HepG2 (cell line): ENCODE results near the gene NLGN3. TPM values are rescaled to one million over a fixed set of nuclear protein-coding genes. Genes with fewer than 3 reads are reported as not detected.

Experiments used
- FOXK1 ChIP-seq: sonication (generic); formaldehyde crosslinking; IDR thresholded peaks from 2 replicates; pipeline ENCODE4 v1.4.0; 2020; ENCODE audit warnings: low read depth, missing genetic modification reagents, borderline replicate concordance
- KDM3A ChIP-seq: IDR thresholded peaks from 2 replicates; pipeline ENCODE4 v1.6.1; 2018; ENCODE audit warnings: low read depth, missing compliant biosample characterization
- KMT2B ChIP-seq: IDR thresholded peaks from 2 replicates; pipeline ENCODE4 v1.6.1; 2016; ENCODE audit warnings: missing genetic modification reagents, missing compliant biosample characterization
- NCOA1 ChIP-seq: sonication (generic); formaldehyde crosslinking; IDR thresholded peaks from 2 replicates; pipeline ENCODE4 v1.9.0; 2021; ENCODE audit warnings: missing genetic modification reagents
- POLR2A ChIP-seq, 2 experiments: IDR thresholded peaks; 2 replicates each; pipeline ENCODE4 v1.6.1; 2011; ENCODE audit warnings: low read depth in 2 of 2, low read length in 2 of 2, mild to moderate bottlenecking in 1 of 2, moderate library complexity in 1 of 2; ENCODE audit not compliant: insufficient read depth in 1 of 2
- RNF2 ChIP-seq: fragments of 450-650 bp; conservative IDR thresholded peaks from 2 replicates; pipeline ENCODE4 v1.6.1; 2016; ENCODE audit warnings: low read depth
- SALL2 ChIP-seq: sonication (generic); formaldehyde crosslinking; IDR thresholded peaks from 2 replicates; pipeline ENCODE4 v1.8.1; 2023; ENCODE audit warnings: mild to moderate bottlenecking, missing genetic modification reagents, inconsistent platforms
- SAP130 ChIP-seq: IDR thresholded peaks from 2 replicates; pipeline ENCODE4 v1.6.1; 2016; ENCODE audit warnings: low read depth
- SIN3A ChIP-seq: IDR thresholded peaks from 2 replicates; pipeline ENCODE4 v1.6.1; 2011; ENCODE audit warnings: low read depth, mild to moderate bottlenecking, control low read depth, low read length, borderline replicate concordance
- SNAPC2 ChIP-seq: sonication (generic); formaldehyde crosslinking; IDR thresholded peaks from 2 replicates; pipeline ENCODE4 v1.8.1; 2022; ENCODE audit warnings: mild to moderate bottlenecking, missing genetic modification reagents
- SRSF1 ChIP-seq: fragments of 200-400 bp; formaldehyde crosslinking; optimal IDR thresholded peaks from 2 replicates; pipeline ENCODE3; 2017; ENCODE audit warnings: mild to moderate bottlenecking, low read depth, low read length, moderate library complexity
- TAF1 ChIP-seq: sonication (generic); formaldehyde crosslinking; IDR thresholded peaks from 2 replicates; pipeline ENCODE4 v1.4.0; 2020; ENCODE audit warnings: missing genetic modification reagents
- ZNF10 ChIP-seq: sonication (generic); formaldehyde crosslinking; IDR thresholded peaks from 2 replicates; pipeline ENCODE4 v1.4.0; 2020; ENCODE audit warnings: mild to moderate bottlenecking, low read depth, missing genetic modification reagents, borderline replicate concordance
- ZNF703 ChIP-seq: sonication (generic); formaldehyde crosslinking; IDR thresholded peaks from 2 replicates; pipeline ENCODE4 v1.5.1; 2020; ENCODE audit warnings: missing genetic modification reagents, mild to moderate bottlenecking, moderate library complexity, borderline replicate concordance
- ZNF724P ChIP-seq: sonication (generic); formaldehyde crosslinking; IDR thresholded peaks from 2 replicates; pipeline ENCODE4 v1.8.0; 2022; ENCODE audit warnings: missing genetic modification reagents, borderline replicate concordance
- polyA plus RNA-seq, 8 experiments: library from polyadenylated mRNA; depleted of rRNA in 3 of 8; stranded (reverse) in 7 of 8; unstranded in 1 of 8; fragments of >200 nt; fragmentation: Illumina TruSeq in 4 of 8; extraction: Trizol in 4 of 8; gene quantifications; 2 replicates each; pipeline versions ENCODE4 v1.2.1 to v1.2.3, GENCODE V29; 2011 to 2016; ENCODE audit warnings: low read depth in 4 of 8, missing spikeins in 1 of 8, mixed read lengths in 1 of 8; ENCODE audit not compliant: insufficient read depth in 1 of 8
- total RNA-seq, 5 experiments: library from RNA; depleted of rRNA; stranded (reverse); fragments of >200 nt; fragmentation: Illumina TruSeq; extraction: Trizol; gene quantifications; 2 replicates each; pipeline ENCODE4 v1.2.3, GENCODE V29; 2016; ENCODE audit warnings: low read depth in 1 of 5
- TF ChIP-seq, protein P1 (sequence below): sonication (generic); formaldehyde crosslinking; IDR thresholded peaks from 2 replicates; pipeline ENCODE4 v1.9.0; 2022; ENCODE audit warnings: missing genetic modification reagents, mild to moderate bottlenecking, borderline replicate concordance
- TF ChIP-seq, protein P2 (sequence below): sonication (generic); formaldehyde crosslinking; conservative IDR thresholded peaks from 2 replicates; pipeline ENCODE4 v1.8.0; 2022; ENCODE audit warnings: missing genetic modification reagents
- TF ChIP-seq, protein P3 (sequence below): sonication (generic); formaldehyde crosslinking; IDR thresholded peaks from 2 replicates; pipeline ENCODE4 v1.5.1; 2020; ENCODE audit warnings: missing genetic modification reagents, mild to moderate bottlenecking, borderline replicate concordance

Gene NLGN3
- total and polyA plus RNA-seq, 2 of the 13 experiments (the other 11 are each of a cell fraction or from before 2014, with no cell fraction given) = 0.04 to 0.16 TPM

DNA sequence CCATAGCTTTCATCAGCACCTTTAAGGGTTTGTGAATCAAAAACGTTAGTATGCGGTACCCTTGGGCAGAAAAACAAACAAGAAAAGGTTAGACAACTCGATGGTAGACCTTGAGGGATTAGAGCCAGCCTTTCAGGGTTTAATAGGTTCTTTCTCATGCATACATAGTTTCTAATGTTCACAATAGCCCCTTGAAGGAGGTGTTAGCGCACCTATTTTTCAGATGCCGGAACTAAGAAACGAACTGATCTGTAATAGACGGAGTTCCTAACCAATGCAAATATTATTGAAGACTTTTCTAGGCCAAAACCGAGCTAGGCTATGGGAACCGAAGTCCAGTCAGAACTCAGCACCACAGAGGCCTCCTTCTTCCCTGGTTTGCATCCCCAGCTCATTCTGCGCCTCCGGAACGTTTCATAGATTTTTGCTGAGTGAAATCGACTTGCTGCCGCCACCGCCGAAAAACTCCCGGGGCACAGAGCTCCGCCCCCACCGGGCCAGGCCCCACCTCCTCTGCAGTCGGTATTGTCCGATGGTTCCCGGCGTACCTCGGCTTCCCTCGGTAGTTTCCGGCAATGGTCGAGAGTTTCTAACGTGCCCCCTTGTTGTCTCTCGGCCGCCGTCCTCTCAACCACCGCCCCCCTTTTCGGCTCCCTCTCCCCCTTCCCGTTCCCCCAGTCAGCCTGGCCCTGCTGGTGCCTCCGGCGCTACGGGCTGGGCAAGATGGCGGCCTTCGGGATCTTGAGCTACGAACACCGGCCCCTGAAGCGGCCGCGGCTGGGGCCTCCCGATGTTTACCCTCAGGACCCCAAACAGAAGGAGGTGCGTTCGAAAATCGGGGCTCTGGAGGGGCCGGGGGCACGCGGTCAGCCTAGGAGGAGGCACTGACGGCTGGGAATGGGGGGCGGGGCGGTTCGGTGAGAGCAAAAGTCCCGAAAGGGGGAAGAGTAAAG, 26.3 kb upstream of the NLGN3 start, which contains the start of gene MED12 (continued):
- TF ChIP-seq SALL2 (CRISPR knock-in tag) (no peak), SIN3A (peak; percentile 60; the same call in 1 of the 2 replicates), ZNF703 (CRISPR knock-in tag) (no peak), SRSF1 (peak; percentile 58), POLR2A (IDR thresholded peaks at IDR 0.05; ENCODE audit: insufficient read depth in 1 of 2, low read depth in 2 of 2, low read length in 2 of 2) (peak in 1 of 2 experiments; percentile 46; a peak in 1 of 4 replicates), KMT2B (CRISPR knock-in tag) (0 out of 2 replicates have a peak, but pooled peaks have one; percentile 39), ZNF10 (no peak), TAF1 (peak; percentile 47), KDM3A (CRISPR knock-in tag) (no peak), NCOA1 (CRISPR knock-in tag) (no peak), RNF2 (no peak), ZNF724P (CRISPR knock-in tag) (no peak), SNAPC2 (no peak), SAP130 (CRISPR knock-in tag) (peak; percentile 60), FOXK1 (no peak)
- TF ChIP-seq, protein P1, sequence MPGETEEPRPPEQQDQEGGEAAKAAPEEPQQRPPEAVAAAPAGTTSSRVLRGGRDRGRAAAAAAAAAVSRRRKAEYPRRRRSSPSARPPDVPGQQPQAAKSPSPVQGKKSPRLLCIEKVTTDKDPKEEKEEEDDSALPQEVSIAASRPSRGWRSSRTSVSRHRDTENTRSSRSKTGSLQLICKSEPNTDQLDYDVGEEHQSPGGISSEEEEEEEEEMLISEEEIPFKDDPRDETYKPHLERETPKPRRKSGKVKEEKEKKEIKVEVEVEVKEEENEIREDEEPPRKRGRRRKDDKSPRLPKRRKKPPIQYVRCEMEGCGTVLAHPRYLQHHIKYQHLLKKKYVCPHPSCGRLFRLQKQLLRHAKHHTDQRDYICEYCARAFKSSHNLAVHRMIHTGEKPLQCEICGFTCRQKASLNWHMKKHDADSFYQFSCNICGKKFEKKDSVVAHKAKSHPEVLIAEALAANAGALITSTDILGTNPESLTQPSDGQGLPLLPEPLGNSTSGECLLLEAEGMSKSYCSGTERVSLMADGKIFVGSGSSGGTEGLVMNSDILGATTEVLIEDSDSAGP (CRISPR knock-in tag) = peak; percentile 16; the same call in 1 of the 2 replicates
- TF ChIP-seq, protein P2, sequence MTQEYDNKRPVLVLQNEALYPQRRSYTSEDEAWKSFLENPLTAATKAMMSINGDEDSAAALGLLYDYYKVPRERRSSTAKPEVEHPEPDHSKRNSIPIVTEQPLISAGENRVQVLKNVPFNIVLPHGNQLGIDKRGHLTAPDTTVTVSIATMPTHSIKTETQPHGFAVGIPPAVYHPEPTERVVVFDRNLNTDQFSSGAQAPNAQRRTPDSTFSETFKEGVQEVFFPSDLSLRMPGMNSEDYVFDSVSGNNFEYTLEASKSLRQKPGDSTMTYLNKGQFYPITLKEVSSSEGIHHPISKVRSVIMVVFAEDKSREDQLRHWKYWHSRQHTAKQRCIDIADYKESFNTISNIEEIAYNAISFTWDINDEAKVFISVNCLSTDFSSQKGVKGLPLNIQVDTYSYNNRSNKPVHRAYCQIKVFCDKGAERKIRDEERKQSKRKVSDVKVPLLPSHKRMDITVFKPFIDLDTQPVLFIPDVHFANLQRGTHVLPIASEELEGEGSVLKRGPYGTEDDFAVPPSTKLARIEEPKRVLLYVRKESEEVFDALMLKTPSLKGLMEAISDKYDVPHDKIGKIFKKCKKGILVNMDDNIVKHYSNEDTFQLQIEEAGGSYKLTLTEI (CRISPR knock-in tag) = no peak
- TF ChIP-seq, protein P3, sequence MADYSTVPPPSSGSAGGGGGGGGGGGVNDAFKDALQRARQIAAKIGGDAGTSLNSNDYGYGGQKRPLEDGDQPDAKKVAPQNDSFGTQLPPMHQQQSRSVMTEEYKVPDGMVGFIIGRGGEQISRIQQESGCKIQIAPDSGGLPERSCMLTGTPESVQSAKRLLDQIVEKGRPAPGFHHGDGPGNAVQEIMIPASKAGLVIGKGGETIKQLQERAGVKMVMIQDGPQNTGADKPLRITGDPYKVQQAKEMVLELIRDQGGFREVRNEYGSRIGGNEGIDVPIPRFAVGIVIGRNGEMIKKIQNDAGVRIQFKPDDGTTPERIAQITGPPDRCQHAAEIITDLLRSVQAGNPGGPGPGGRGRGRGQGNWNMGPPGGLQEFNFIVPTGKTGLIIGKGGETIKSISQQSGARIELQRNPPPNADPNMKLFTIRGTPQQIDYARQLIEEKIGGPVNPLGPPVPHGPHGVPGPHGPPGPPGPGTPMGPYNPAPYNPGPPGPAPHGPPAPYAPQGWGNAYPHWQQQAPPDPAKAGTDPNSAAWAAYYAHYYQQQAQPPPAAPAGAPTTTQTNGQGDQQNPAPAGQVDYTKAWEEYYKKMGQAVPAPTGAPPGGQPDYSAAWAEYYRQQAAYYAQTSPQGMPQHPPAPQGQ = no peak
